ENCODE data around the gene GNG7.

- no peak for TF ChIP-seq CTCF (conservative IDR thresholded peaks at IDR 0.05)
- no peak for TF ChIP-seq ZFX (IDR thresholded peaks at IDR 0.05)
These were observed 168.0 kb downstream of the GNG7 start for GRCh38 chr19:2534423-2535013.

Data from C4-2B (cell line).